Stimulated activated CD4-positive, alpha-beta T cell treated with anti-CD3 and anti-CD28 coated beads, Interleukin-15, amount 100 ng/mL, for 48 hours (primary cell): ENCODE data around the gene KRT1.
"Not testable (repeated sequence)": the region's sequence is repeated elsewhere in the genome, so short reads cannot be mapped to it uniquely, and the experiment has no call there.

Source experiments
- DNase-seq, 2 donors: peaks; one replicate each; pipeline ENCODE4 v3.0.0-alpha.2; 2020; ENCODE audit warnings: low read depth in 2 of 2

KRT1 gene

GRCh38 chr12:52682381-52682660, 2.1 kb upstream of the KRT1 start:
- no peak for DNase-seq

- peak in 1 of 2 donors; percentile 3 for DNase-seq
These were observed 1.5 kb upstream of the KRT1 start for GRCh38 chr12:52681526-52682380.

- no peak for DNase-seq
These were observed 332 bp downstream of the KRT1 start for GRCh38 chr12:52679875-52680274.

GRCh38 chr12:52677671-52678070, 2.5 kb downstream of the KRT1 start:
- no peak for DNase-seq

DNA sequence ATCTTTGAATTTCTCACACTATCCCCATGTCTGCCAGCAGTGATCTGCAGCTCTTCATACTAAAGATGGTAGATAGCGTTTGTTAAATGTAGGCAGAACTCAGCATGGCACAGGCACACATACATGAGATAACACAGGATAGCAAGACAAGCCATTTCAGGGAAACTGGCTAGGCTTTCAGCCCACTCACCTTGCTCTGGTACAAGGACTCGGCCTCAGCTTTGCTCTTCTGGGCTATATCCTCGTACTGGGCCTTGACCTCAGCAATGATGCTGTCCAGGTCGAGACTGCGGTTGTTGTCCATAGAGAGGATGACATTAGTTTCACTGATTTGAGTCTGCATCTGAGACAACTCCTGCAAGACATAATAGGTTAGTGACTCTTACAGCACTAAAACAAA, 3.1 kb downstream of the KRT1 start:
- DNase-seq = no peak

GRCh38 chr12:52676163-52676562, 4.0 kb downstream of the KRT1 start:
- DNase-seq = no peak

DNA sequence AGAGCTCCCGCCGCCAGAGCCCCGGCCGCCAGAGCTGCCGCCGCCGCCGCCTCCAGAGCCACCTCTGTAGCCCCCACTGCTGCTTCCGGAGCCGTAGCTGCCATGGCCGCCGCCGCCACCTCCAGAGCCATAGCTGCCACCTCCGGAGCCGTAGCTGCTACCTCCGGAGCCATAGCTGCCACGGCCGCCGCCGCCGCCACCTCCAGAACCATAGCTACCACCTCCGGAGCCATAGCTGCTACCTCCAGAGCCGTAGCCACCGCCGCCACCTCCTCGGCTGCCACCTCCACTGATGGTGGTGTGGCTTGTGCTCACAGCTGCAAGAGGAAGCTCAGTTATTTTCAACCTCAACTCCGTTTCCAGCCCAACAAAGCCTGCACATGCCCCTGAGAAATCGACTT, 4.9 kb downstream of the KRT1 start:
- DNase-seq = no peak

- no peak for DNase-seq
These were observed 5.8 kb downstream of the KRT1 start for GRCh38 chr12:52674433-52674775.

DNA sequence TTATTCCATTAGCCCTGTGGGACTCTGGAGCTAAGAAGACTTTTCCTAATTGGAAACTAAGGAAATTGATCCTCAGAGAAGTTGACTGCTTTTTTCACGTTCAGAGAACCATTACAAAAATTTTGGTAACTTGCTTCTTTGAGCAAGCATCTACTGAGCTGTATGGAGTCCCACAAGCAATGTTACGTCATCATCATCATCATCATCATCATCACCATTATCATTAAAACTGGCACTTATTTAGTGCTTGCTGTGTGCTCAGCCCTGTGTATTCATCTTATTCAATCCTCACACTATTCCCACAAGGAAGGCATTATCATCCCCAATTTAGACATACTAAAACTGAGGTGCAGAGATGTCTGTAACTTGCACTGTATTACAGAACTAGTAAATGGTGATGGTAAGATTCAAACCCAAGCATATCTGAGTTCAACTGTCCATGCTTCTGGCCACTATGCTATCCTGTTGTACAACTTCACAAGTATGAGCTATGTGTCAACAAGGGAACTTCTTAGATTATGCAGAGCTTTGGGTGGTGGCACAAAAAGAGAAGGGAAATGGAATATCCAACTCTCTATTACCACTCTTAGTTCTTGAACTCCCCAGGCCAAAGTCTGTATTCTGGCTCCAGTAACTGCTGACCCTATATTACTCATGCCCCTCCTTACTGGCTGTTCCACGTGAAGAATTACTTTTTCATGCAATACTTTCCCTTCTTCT, 6.3 kb downstream of the KRT1 start:
- no peak for DNase-seq

DNA sequence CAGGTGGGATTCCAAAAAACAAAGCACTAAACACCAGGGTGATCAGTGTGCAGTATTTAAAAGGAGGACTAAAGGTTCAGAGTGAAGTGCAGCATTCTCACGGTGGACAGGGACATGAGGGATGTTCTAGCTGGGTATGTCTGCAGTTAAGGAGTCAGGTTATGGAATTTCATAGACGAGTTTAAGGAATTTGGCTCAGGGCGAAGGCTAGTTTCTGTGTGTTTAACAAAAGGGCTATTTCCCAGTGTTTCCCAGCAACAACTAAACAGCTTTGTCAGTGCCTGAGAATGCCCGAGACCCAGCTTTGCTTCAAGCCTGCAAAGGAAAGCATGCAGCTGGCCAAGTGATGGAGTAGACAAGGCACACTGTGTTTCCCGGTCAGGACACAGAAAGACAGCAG, 7.0 kb downstream of the KRT1 start:
- DNase-seq = no peak

GRCh38 chr12:52672321-52672933, 7.8 kb downstream of the KRT1 start:
- DNase-seq = no peak

GRCh38 chr12:52670961-52671360, 9.2 kb downstream of the KRT1 start:
- no peak for DNase-seq

GRCh38 chr12:52670506-52670905, 9.7 kb downstream of the KRT1 start:
- DNase-seq = no peak

DNA sequence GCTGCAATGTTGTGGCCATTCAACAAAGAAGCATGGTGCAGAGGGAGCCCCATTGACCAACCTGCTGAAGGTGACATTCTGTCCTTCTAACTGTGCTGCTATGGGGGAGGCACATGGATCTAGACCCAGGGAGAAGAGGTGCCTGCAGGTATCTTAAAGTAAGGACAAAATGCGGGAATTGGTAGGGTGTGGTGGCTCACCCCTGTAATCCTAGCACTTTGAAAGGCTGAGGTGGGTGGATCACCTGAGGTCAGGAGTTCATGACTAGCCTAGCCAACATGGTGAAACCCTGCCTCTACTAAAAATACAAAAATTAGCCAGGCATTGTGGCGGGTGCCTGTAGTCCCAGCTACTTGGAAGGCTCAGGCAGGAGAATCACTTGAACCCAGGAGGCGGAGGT, 10.3 kb downstream of the KRT1 start:
- not testable (repeated sequence) for DNase-seq

GRCh38 chr12:52669426-52669825, 10.8 kb downstream of the KRT1 start:
- DNase-seq = no peak

GRCh38 chr12:52667931-52668330, 12.3 kb downstream of the KRT1 start:
- no peak for DNase-seq

- no peak for DNase-seq
These were observed 12.7 kb downstream of the KRT1 start for GRCh38 chr12:52667509-52667908.

DNA sequence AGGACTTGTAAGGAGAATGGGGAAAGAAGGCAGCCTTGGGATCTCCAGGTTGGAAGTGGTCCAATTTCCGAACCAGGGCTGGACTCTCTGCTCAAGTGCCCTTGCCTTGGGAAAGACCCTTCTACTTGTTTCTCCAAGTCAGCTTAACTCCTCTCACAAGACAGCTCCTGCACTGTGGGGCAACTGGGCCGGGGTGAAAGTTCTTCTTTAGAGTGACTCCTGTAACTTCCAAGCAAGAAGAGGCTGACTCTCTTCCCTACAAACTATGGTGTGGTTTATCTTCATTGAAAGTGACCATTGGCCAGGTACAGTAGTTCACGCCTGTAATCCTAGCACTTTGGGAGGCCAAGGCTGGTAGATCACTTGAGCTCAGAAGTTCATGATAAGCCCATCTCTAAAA, 13.7 kb downstream of the KRT1 start:
- no peak for DNase-seq

GRCh38 chr12:52663420-52663819, 16.8 kb downstream of the KRT1 start:
- DNase-seq = no peak

DNA sequence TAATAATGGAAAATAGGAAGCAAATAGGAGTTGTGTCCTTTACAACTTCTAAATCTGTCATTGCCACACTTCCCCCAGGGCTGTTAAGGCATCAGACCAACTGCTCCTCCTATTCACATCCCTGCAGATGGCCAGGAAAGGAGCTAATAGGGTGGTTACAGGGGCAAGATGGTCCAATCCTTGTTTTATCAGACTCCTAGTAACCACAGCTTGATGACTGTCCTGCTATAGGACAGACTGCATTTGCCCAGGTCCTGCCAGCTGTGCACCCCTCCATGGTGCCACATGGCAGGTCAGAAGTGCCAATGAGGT, 17.3 kb downstream of the KRT1 start:
- DNase-seq = no peak

- DNase-seq = no peak
These were observed 17.9 kb downstream of the KRT1 start for GRCh38 chr12:52662093-52662917.

- no peak for DNase-seq
These were observed 18.5 kb downstream of the KRT1 start for GRCh38 chr12:52661668-52662067.
